ENCODE results near the gene RNPEP.

RNPEP gene

DNA sequence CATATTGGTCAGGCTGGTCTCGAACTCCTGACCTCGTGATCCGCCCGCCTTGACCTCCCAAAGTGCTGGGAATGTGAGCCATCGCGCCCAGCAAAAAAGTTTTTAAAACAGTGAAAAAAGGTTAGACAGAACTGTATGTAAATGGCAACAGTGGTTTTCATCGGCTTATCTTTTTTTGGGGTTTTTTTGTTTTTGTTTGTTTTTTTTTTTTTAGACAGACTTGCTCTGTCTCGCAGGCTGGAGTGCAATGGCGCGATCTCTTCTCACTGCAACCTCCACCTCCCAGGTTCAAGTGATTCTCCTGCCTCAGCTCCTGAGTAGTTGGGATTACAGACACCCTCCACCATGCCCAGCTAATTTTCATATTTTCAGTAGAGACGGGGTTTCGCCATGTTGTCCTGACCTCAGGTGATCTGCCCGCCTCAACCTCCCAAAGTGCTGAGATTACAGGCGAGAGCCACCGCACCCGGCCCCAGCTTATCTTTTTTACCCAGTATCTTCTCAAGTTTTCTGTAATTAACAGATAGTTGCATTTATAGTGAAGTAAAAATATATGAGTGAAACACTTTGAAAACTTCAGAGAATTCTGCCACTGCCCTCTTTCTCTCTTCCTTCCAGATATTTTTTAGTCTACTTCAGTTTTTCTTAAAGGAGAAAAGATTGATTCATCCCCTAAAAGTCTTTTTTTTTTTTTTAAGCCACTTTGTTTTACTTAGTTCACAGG is 14.1 kb upstream of the RNPEP start:
- TF ChIP-seq, protein P1, sequence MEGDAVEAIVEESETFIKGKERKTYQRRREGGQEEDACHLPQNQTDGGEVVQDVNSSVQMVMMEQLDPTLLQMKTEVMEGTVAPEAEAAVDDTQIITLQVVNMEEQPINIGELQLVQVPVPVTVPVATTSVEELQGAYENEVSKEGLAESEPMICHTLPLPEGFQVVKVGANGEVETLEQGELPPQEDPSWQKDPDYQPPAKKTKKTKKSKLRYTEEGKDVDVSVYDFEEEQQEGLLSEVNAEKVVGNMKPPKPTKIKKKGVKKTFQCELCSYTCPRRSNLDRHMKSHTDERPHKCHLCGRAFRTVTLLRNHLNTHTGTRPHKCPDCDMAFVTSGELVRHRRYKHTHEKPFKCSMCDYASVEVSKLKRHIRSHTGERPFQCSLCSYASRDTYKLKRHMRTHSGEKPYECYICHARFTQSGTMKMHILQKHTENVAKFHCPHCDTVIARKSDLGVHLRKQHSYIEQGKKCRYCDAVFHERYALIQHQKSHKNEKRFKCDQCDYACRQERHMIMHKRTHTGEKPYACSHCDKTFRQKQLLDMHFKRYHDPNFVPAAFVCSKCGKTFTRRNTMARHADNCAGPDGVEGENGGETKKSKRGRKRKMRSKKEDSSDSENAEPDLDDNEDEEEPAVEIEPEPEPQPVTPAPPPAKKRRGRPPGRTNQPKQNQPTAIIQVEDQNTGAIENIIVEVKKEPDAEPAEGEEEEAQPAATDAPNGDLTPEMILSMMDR (IDR thresholded peaks at IDR 0.05; ENCODE audit: insufficient read depth, low read length, poor library complexity, severe bottlenecking): no peak
- TF ChIP-seq EZH2phosphoT487 (conservative IDR thresholded peaks at IDR 0.05; ENCODE audit: low read length): no peak
- Histone ChIP-seq H3K27me3 (ENCODE audit: low read length) (no peaks in the 10 kb centered on the region), H3F3A (ENCODE audit: insufficient read depth) (peaks cover 16% of the 10 kb centered on the region; the same call in 1 of the 2 replicates), H3K27ac (ENCODE audit: low read depth, low read length) (no peak overlapping the region), H3K4me3 (ENCODE audit: insufficient read depth, low read length, poor library complexity, severe bottlenecking) (no peak overlapping the region), H3K9me3 (ENCODE audit: insufficient read depth, low read length) (no peaks in the 10 kb centered on the region), H3K9ac (ENCODE audit: low read length) (no peak overlapping the region), H2AFZ (ENCODE audit: low read depth, low read length, severe bottlenecking) (no peak overlapping the region), H3K36me3 (ENCODE audit: low read length) (peaks cover 28% of the 10 kb centered on the region), H3K9me2 (replicated peaks; ENCODE audit: insufficient read depth, low read length) (no peaks in the 10 kb centered on the region), H3K4me2 (ENCODE audit: low read depth, low read length, poor library complexity, severe bottlenecking) (no peak overlapping the region), H3K79me2 (ENCODE audit: insufficient read depth, low read length) (peaks cover 3% of the 10 kb centered on the region; the same call in 1 of the 2 replicates), H4K20me1 (ENCODE audit: low read depth, low read length) (no peaks in the 10 kb centered on the region)

DNA sequence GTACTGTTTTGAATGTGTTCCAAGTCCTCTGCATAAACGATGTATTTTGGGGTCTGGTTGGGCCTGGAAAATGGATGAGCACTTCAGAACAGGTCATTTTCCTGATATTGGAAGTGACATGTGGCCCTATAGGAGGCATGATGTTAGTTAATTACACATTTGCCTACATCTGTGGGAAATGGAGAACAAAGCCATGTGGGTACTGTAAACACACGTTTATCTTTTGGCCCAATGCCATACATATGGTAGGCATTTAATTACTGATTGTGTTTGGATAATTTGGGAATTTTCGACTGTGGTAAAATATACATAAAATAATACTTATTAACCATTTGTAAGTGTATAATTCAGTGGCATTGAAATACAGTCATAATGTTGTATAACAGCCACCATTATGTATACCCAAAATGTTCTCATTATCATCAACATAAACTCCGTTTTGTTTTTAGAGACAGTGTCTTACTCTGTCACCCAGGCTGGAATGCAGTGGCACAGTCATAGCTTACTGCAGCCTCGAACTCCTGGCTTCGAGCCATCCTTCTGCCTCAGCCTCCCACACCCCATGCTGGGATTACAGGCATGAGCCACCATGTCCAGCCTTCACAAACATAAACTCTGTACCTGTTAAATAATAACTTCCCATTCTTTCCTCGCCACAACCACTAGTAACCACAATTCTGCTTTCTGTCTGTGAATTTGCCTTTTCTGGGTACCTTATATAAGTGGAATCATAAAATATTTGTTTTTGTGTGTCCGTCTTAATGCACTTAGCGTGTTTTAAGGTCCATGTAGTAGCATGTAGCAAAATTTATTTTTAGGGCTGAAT is 11.9 kb upstream of the RNPEP start:
- no peak overlapping the region for H3K9ac ChIP-seq (ENCODE audit: low read length)
- no peaks in the 10 kb centered on the region for H3K9me3 ChIP-seq (ENCODE audit: insufficient read depth, low read length)
- no peak overlapping the region for H3K27ac ChIP-seq (ENCODE audit: low read depth, low read length)
- H3F3A ChIP-seq (ENCODE audit: insufficient read depth): peaks cover 16% of the 10 kb centered on the region; the same call in 1 of the 2 replicates
- peaks cover 3% of the 10 kb centered on the region; the same call in 1 of the 2 replicates for H3K79me2 ChIP-seq (ENCODE audit: insufficient read depth, low read length)
- no peaks in the 10 kb centered on the region for H3K27me3 ChIP-seq (ENCODE audit: low read length)
- TF ChIP-seq, protein P1 (IDR thresholded peaks at IDR 0.05; ENCODE audit: insufficient read depth, low read length, poor library complexity, severe bottlenecking): no peak
- TF ChIP-seq EZH2phosphoT487 (conservative IDR thresholded peaks at IDR 0.05; ENCODE audit: low read length): no peak
- no peaks in the 10 kb centered on the region for H3K9me2 ChIP-seq (replicated peaks; ENCODE audit: insufficient read depth, low read length)
- peaks cover 20% of the 10 kb centered on the region for H3K36me3 ChIP-seq (ENCODE audit: low read length)
- H3K4me2 ChIP-seq (ENCODE audit: low read depth, low read length, poor library complexity, severe bottlenecking): no peak overlapping the region
- no peaks in the 10 kb centered on the region for H4K20me1 ChIP-seq (ENCODE audit: low read depth, low read length)
- H3K4me3 ChIP-seq (ENCODE audit: insufficient read depth, low read length, poor library complexity, severe bottlenecking): no peak overlapping the region
- H2AFZ ChIP-seq (ENCODE audit: low read depth, low read length, severe bottlenecking): no peak overlapping the region

DNA sequence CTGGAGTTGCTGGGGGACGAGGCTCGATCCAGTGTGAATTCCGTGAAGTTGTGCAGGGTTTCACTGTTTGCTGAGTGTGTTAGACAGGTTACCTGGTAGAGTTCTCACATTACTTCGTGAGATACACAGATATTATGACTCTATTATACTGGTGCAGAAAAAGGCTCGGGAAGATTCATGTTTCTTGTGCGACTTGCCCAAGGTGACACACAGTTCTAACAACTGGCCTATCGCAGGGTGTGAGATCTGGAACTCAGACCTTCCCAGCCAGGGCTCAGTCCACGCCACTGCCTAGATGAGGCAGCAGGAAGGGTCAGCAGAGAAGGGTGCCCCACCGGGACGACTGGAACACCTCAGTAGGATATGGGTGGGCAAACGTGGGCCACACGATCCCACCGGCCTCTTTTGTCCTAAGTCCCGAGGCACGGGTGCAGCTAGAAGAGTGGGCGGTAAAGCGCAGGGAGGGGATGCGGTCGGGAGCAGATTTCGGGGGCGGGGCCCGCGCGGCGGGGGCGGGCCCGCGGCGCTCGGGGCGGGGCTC is 296 bp upstream of the RNPEP start:
- Histone ChIP-seq H3F3A (ENCODE audit: insufficient read depth) (no peaks in the 10 kb centered on the region), H3K9me2 (replicated peaks; ENCODE audit: insufficient read depth, low read length) (no peaks in the 10 kb centered on the region), H3K9ac (ENCODE audit: low read length) (peak overlapping the region; percentile 58), H3K9me3 (ENCODE audit: insufficient read depth, low read length) (no peaks in the 10 kb centered on the region), H3K4me2 (ENCODE audit: low read depth, low read length, poor library complexity, severe bottlenecking) (peak overlapping the region; percentile 67), H2AFZ (ENCODE audit: low read depth, low read length, severe bottlenecking) (no peak overlapping the region), H3K36me3 (ENCODE audit: low read length) (no peaks in the 10 kb centered on the region), H3K27me3 (ENCODE audit: low read length) (no peaks in the 10 kb centered on the region), H3K4me3 (ENCODE audit: insufficient read depth, low read length, poor library complexity, severe bottlenecking) (peak overlapping the region; percentile 61), H4K20me1 (ENCODE audit: low read depth, low read length) (no peaks in the 10 kb centered on the region), H3K27ac (ENCODE audit: low read depth, low read length) (no peak overlapping the region), H3K79me2 (ENCODE audit: insufficient read depth, low read length) (no peaks in the 10 kb centered on the region)
- TF ChIP-seq EZH2phosphoT487 (conservative IDR thresholded peaks at IDR 0.05; ENCODE audit: low read length): no peak
- TF ChIP-seq, protein P1 (IDR thresholded peaks at IDR 0.05; ENCODE audit: insufficient read depth, low read length, poor library complexity, severe bottlenecking): no peak
